Osteocyte (in vitro differentiated cells): ENCODE measurements around the gene ARV1. TPM values are rescaled to one million over a fixed set of nuclear protein-coding genes. Genes with fewer than 3 reads are reported as not detected.
"Not testable (repeated sequence)": the region's sequence is repeated elsewhere in the genome, so short reads cannot be mapped to it uniquely, and the experiment has no call there.

Source experiments
- DNase-seq: peaks from one replicate; pipeline ENCODE4 v3.0.0; 2021; ENCODE audit warnings: mixed read lengths; ENCODE audit not compliant: unreplicated experiment; ENCODE audit errors: extremely low spot score
- H3K27ac Mint-ChIP-seq: one replicate; pipeline ENCODE4 v1.8.0; 2021; ENCODE audit warnings: mild to moderate bottlenecking, mixed read lengths; ENCODE audit not compliant: unreplicated experiment
- H3K27me3 Mint-ChIP-seq: one replicate; pipeline ENCODE4 v1.8.0; 2021; ENCODE audit warnings: mixed read lengths; ENCODE audit not compliant: unreplicated experiment
- H3K36me3 Mint-ChIP-seq: one replicate; pipeline ENCODE4 v1.8.0; 2021; ENCODE audit warnings: mixed read lengths; ENCODE audit not compliant: unreplicated experiment
- H3K4me1 Mint-ChIP-seq: one replicate; pipeline ENCODE4 v1.8.0; 2021; ENCODE audit warnings: mixed read lengths; ENCODE audit not compliant: unreplicated experiment
- H3K4me3 Mint-ChIP-seq: one replicate; pipeline ENCODE4 v1.8.0; 2021; ENCODE audit warnings: mild to moderate bottlenecking, moderate library complexity, mixed read lengths; ENCODE audit not compliant: unreplicated experiment
- H3K9me3 Mint-ChIP-seq: one replicate; pipeline ENCODE4 v1.8.0; 2021; ENCODE audit warnings: mixed read lengths; ENCODE audit not compliant: unreplicated experiment
- CTCF ChIP-seq: fragments of 200-600 bp; sonication (generic); IDR thresholded peaks from 2 replicates; pipeline ENCODE4 v1.5.0; 2021; ENCODE audit warnings: antibody characterized with exemption, mild to moderate bottlenecking, moderate library complexity
- total RNA-seq: library from RNA; stranded (reverse); gene quantifications from 2 replicates; pipeline ENCODE4 v1.2.1, GENCODE V29; 2021

The ARV1 gene
- total RNA-seq, 1 donor from 2014 or later: 16.2 TPM

GRCh38 chr1:231027136-231027925, 48.4 kb downstream of the ARV1 start:
- H3K36me3 Mint-ChIP-seq: peaks cover 3% of the 10 kb centered on the region
- H3K4me3 Mint-ChIP-seq: no peak overlapping the region
- TF ChIP-seq CTCF: no peak
- H3K9me3 Mint-ChIP-seq: no peaks in the 10 kb centered on the region
- no peaks in the 10 kb centered on the region for H3K27me3 Mint-ChIP-seq
- H3K27ac Mint-ChIP-seq: no peak overlapping the region
- no peak for DNase-seq
- H3K4me1 Mint-ChIP-seq: peaks cover 4% of the 10 kb centered on the region

- no peak for TF ChIP-seq CTCF
- Mint-ChIP-seq H3K27me3 (no peaks in the 10 kb centered on the region), H3K4me1 (peaks cover 5% of the 10 kb centered on the region), H3K27ac (no peak overlapping the region), H3K4me3 (no peak overlapping the region), H3K36me3 (peaks cover 3% of the 10 kb centered on the region), H3K9me3 (no peaks in the 10 kb centered on the region)
- no peak for DNase-seq
Measured at GRCh38 chr1:231027971-231028370, 49.1 kb downstream of the ARV1 start.

- no peaks in the 10 kb centered on the region for H3K27me3 Mint-ChIP-seq
- no peaks in the 10 kb centered on the region for H3K9me3 Mint-ChIP-seq
- peaks cover 6% of the 10 kb centered on the region for H3K4me1 Mint-ChIP-seq
- TF ChIP-seq CTCF: no peak
- no peak overlapping the region for H3K4me3 Mint-ChIP-seq
- H3K36me3 Mint-ChIP-seq: peaks cover 4% of the 10 kb centered on the region
- no peak for DNase-seq
- H3K27ac Mint-ChIP-seq: no peak overlapping the region
Measured at GRCh38 chr1:231028682-231029081, 49.8 kb downstream of the ARV1 start.

GRCh38 chr1:231029247-231029646, 50.4 kb downstream of the ARV1 start:
- not testable (repeated sequence) for H3K27me3 Mint-ChIP-seq, H3K4me3 Mint-ChIP-seq, H3K27ac Mint-ChIP-seq, H3K4me1 Mint-ChIP-seq, H3K9me3 Mint-ChIP-seq, DNase-seq, H3K36me3 Mint-ChIP-seq

GRCh38 chr1:231029841-231030240, 50.9 kb downstream of the ARV1 start:
- Mint-ChIP-seq H3K36me3 (peaks cover 4% of the 10 kb centered on the region), H3K27ac (no peak overlapping the region), H3K9me3 (no peaks in the 10 kb centered on the region), H3K27me3 (no peaks in the 10 kb centered on the region), H3K4me1 (peaks cover 6% of the 10 kb centered on the region), H3K4me3 (no peak overlapping the region)
- no peak for TF ChIP-seq CTCF
- DNase-seq: no peak
